GM23338 (cell line): ENCODE results near the gene ZNF165. TPM values are rescaled to one million over a fixed set of nuclear protein-coding genes. Genes with fewer than 3 reads are reported as not detected.

ENCODE experiments used
- ATAC-seq: fragments of 200-7000 bp; cut with Tn5 transposase; 3 replicates; pipeline ENCODE4 v1.9.1; 2020
- DNase-seq: peaks from one replicate; pipeline ENCODE4 v3.0.0-alpha.2; 2015; ENCODE audit warnings: low spot score
- H2AFZ ChIP-seq: fragments of 200-600 bp; sonication (generic); 2 replicates; pipeline ENCODE4 v1.8.0; 2016; ENCODE audit warnings: antibody characterized with exemption, mild to moderate bottlenecking, moderate library complexity
- H3F3A ChIP-seq: fragments of 200-600 bp; sonication (generic); replicated peaks from 2 replicates; pipeline ENCODE4 v1.8.0; 2017; ENCODE audit warnings: antibody characterized with exemption, mixed run types, low read depth
- H3K27ac ChIP-seq: fragments of 200-600 bp; sonication (generic); 2 replicates; pipeline ENCODE4 v1.6.1; 2016; ENCODE audit warnings: low read depth
- H3K27me3 ChIP-seq: fragments of 200-600 bp; sonication (generic); 2 replicates; pipeline ENCODE4 v1.8.0; 2016; ENCODE audit warnings: mild to moderate bottlenecking, mixed run types, moderate library complexity; ENCODE audit not compliant: insufficient read depth
- H3K36me3 ChIP-seq: fragments of 200-600 bp; sonication (generic); 2 replicates; pipeline ENCODE4 v1.8.0; 2016; ENCODE audit warnings: mild to moderate bottlenecking; ENCODE audit not compliant: insufficient read depth
- H3K4me1 ChIP-seq: fragments of 200-600 bp; sonication (generic); 2 replicates; pipeline ENCODE4 v1.8.0; 2016; ENCODE audit warnings: mild to moderate bottlenecking, moderate library complexity; ENCODE audit not compliant: insufficient read depth
- H3K4me2 ChIP-seq: fragments of 200-600 bp; sonication (generic); 2 replicates; pipeline ENCODE4 v1.7.1; 2017; ENCODE audit warnings: mixed run types
- H3K4me3 ChIP-seq: fragments of 200-600 bp; sonication (generic); 2 replicates; pipeline ENCODE4 v1.6.1; 2016; ENCODE audit warnings: mixed run types
- H3K79me2 ChIP-seq: fragments of 200-600 bp; sonication (generic); replicated peaks from 2 replicates; pipeline ENCODE4 v1.8.0; 2017; ENCODE audit warnings: mild to moderate bottlenecking; ENCODE audit not compliant: insufficient read depth
- H3K9me2 ChIP-seq: fragments of 200-600 bp; sonication (generic); 2 replicates; pipeline ENCODE4 v1.8.0; 2017; ENCODE audit not compliant: insufficient read depth
- H4K20me1 ChIP-seq: fragments of 200-600 bp; sonication (generic); replicated peaks from 2 replicates; pipeline ENCODE4 v1.8.0; 2017; ENCODE audit warnings: mild to moderate bottlenecking; ENCODE audit not compliant: insufficient read depth
- H3K27ac Mint-ChIP-seq: 2 replicates; pipeline ENCODE4 v1.8.0; 2020; ENCODE audit warnings: inconsistent platforms, mild to moderate bottlenecking, moderate library complexity, mixed read lengths
- H3K27me3 Mint-ChIP-seq: 3 replicates; pipeline ENCODE4 v1.8.0; 2022; ENCODE audit warnings: low read depth, mild to moderate bottlenecking, moderate library complexity, mixed read lengths, inconsistent platforms; ENCODE audit not compliant: insufficient read depth, poor library complexity
- H3K36me3 Mint-ChIP-seq: 3 replicates; pipeline ENCODE4 v1.8.0; 2021; ENCODE audit warnings: low read depth, mild to moderate bottlenecking, inconsistent platforms, moderate library complexity, mixed read lengths
- H3K4me1 Mint-ChIP-seq: 3 replicates; pipeline ENCODE4 v1.8.0; 2020; ENCODE audit warnings: mild to moderate bottlenecking, inconsistent platforms, mixed read lengths
- H3K4me3 Mint-ChIP-seq: 3 replicates; pipeline ENCODE4 v1.8.0; 2021; ENCODE audit warnings: moderate library complexity, mild to moderate bottlenecking, inconsistent platforms, mixed read lengths
- H3K9me3 Mint-ChIP-seq: 3 replicates; pipeline ENCODE4 v1.8.0; 2020; ENCODE audit warnings: moderate library complexity, mild to moderate bottlenecking, inconsistent platforms, mixed read lengths
- CREB1 ChIP-seq: fragments of 250-450 bp; sonication (Bioruptor Pico); IDR thresholded peaks from 2 replicates; pipeline ENCODE4 v1.5.0; 2020; ENCODE audit warnings: low read depth, mild to moderate bottlenecking, moderate library complexity
- CTCF ChIP-seq, 2 experiments: fragments of 200-600 bp in 1 of 2; sonication (generic) in 1 of 2; conservative IDR thresholded peaks; 2 replicates each; pipeline versions ENCODE4 v1.5.1 to v1.6.1; 2016 to 2017; ENCODE audit warnings: antibody characterized with exemption in 2 of 2, low read depth in 2 of 2, mild to moderate bottlenecking in 2 of 2, moderate library complexity in 1 of 2
- ETS1 ChIP-seq: IDR thresholded peaks from 2 replicates; pipeline ENCODE4 v1.6.1; 2016; ENCODE audit warnings: antibody characterized with exemption
- EZH2 ChIP-seq: fragments of 200-600 bp; sonication (generic); IDR thresholded peaks from one replicate; pipeline ENCODE4 v1.8.0; 2017; ENCODE audit warnings: antibody characterized with exemption, mild to moderate bottlenecking, low read depth; ENCODE audit not compliant: unreplicated experiment
- EZH2phosphoT487 ChIP-seq: fragments of 200-600 bp; sonication (generic); IDR thresholded peaks from one replicate; pipeline ENCODE4 v1.8.1; 2018; ENCODE audit warnings: antibody characterized with exemption; ENCODE audit not compliant: unreplicated experiment
- JUNB ChIP-seq: IDR thresholded peaks from one replicate; pipeline ENCODE4 v1.6.1; 2016; ENCODE audit warnings: antibody characterized with exemption; ENCODE audit not compliant: unreplicated experiment
- NANOG ChIP-seq: IDR thresholded peaks from 2 replicates; pipeline ENCODE4 v1.6.1; 2016; ENCODE audit warnings: antibody characterized with exemption, borderline replicate concordance
- POLR2AphosphoS5 ChIP-seq: IDR thresholded peaks from 2 replicates; pipeline ENCODE4 v1.6.1; 2016; ENCODE audit warnings: antibody characterized with exemption, low read depth
- STAT1 ChIP-seq: IDR thresholded peaks from one replicate; pipeline ENCODE4 v1.6.1; 2016; ENCODE audit warnings: antibody characterized with exemption; ENCODE audit not compliant: unreplicated experiment
- ZNF114 ChIP-seq: fragments of 250-450 bp; sonication (Bioruptor Pico); IDR thresholded peaks from 2 replicates; pipeline ENCODE4 v1.5.0; 2020; ENCODE audit warnings: mild to moderate bottlenecking, moderate library complexity
- polyA plus RNA-seq: library from polyadenylated mRNA; unstranded; fragments of >200 nt; fragmentation: Nextera tagmentation; extraction: Ambion mirVana; gene quantifications from 2 replicates; pipeline ENCODE4 v1.2.1, GENCODE V29; 2016
- total RNA-seq: library from RNA; depleted of rRNA; stranded (reverse); fragments of >200 nt; shearing (Covaris generic); gene quantifications from 2 replicates; pipeline ENCODE4 v1.2.3, GENCODE V29; 2014
- TF ChIP-seq, protein P1 (sequence below): IDR thresholded peaks from one replicate; pipeline ENCODE4 v1.6.1; 2018; ENCODE audit warnings: antibody characterized with exemption; ENCODE audit not compliant: unreplicated experiment

Gene ZNF165
- total and polyA plus RNA-seq, 2 experiments from 2014 or later = 5.5 to 8.9 TPM

DNA sequence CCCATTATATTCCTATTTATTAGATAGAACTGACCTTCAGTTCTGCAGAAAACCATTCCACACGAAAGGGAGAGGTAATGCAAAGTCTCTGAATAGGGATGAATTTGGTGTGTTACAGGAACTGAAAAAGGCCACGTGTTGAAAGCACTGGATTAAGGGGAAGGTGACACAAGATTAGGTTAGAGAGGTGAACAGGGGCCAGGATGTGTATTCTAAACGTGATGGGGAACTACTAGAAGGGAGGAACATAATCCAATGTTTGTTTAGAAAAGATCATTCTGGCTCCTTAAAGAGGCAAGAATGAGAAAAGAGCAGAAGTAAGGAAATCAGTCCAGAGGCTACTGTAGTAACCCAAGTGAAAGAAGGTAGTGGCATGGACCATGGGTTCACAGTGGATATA is 55.0 kb downstream of the ZNF165 start (continued):
- TF ChIP-seq, protein P1, sequence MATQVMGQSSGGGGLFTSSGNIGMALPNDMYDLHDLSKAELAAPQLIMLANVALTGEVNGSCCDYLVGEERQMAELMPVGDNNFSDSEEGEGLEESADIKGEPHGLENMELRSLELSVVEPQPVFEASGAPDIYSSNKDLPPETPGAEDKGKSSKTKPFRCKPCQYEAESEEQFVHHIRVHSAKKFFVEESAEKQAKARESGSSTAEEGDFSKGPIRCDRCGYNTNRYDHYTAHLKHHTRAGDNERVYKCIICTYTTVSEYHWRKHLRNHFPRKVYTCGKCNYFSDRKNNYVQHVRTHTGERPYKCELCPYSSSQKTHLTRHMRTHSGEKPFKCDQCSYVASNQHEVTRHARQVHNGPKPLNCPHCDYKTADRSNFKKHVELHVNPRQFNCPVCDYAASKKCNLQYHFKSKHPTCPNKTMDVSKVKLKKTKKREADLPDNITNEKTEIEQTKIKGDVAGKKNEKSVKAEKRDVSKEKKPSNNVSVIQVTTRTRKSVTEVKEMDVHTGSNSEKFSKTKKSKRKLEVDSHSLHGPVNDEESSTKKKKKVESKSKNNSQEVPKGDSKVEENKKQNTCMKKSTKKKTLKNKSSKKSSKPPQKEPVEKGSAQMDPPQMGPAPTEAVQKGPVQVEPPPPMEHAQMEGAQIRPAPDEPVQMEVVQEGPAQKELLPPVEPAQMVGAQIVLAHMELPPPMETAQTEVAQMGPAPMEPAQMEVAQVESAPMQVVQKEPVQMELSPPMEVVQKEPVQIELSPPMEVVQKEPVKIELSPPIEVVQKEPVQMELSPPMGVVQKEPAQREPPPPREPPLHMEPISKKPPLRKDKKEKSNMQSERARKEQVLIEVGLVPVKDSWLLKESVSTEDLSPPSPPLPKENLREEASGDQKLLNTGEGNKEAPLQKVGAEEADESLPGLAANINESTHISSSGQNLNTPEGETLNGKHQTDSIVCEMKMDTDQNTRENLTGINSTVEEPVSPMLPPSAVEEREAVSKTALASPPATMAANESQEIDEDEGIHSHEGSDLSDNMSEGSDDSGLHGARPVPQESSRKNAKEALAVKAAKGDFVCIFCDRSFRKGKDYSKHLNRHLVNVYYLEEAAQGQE = no peak
- TF ChIP-seq POLR2AphosphoS5 (no peak), EZH2 (no peak), EZH2phosphoT487 (no peak), STAT1 (no peak), CREB1 (CRISPR knock-in tag) (no peak), NANOG (no peak), JUNB (no peak), ZNF114 (CRISPR knock-in tag) (no peak), ETS1 (no peak), CTCF (conservative IDR thresholded peaks at IDR 0.05; ENCODE audit: low read depth in 2 of 2) (no peak)

DNA sequence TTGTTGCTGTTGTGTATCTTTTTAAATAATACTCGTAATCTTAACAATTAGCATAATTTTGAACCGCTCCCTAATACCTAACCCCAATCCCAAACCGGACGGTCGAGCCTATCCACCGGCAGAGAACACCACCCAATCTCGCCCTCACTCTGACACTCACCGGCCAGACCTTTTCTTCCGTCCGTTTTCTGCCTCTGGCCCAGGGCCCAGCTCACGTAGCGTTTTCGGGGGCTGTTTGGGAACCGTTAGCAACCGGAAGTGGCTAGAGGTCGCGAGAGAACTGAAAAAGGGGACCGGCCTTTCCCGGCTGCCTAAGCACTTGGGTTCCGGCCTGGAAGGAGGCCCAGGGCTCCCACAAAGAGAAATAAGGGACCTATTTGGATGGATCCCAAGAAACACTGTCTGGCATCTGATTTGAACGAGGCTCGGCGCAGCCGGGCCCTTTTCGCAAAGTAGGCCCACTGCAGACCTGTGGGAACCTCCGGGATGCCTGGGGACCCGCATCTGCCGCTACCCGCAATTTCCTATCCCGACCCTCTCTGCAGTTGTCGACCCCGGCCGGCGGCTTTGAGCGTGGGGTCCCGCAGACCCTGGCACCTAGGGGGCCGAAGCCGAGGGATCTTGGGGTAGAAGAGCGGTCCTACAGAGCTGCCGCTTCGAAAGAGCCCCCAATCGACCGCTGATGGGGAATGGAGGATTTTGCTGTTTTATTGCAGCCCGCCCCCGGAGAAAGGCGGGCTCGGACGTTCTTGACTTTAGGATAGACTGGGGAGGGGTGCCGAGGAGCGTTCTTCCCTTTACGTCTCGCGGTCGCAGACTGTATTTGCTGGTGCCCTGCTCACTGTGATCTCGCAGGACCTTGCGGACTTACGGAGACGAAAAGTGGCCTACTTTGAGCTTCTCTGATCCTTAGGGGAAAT is 56.5 kb downstream of the ZNF165 start:
- Histone ChIP-seq H3K27ac (peak overlapping the region; percentile 88), H3K4me3 (peak overlapping the region; percentile 86), H3F3A (no peaks in the 10 kb centered on the region), H3K79me2 (peaks cover 32% of the 10 kb centered on the region), H3K36me3 (no peaks in the 10 kb centered on the region), H4K20me1 (no peaks in the 10 kb centered on the region), H3K4me1 (peaks cover 12% of the 10 kb centered on the region), H2AFZ (peak overlapping the region; percentile 99), H3K9me2 (no peaks in the 10 kb centered on the region), H3K27me3 (peaks cover 26% of the 10 kb centered on the region), H3K4me2 (peak overlapping the region; percentile 98)
- ATAC-seq (peak; percentile 79), DNase-seq (peak; percentile 97)
- H3K27me3 Mint-ChIP-seq = peaks cover 14% of the 10 kb centered on the region
- H3K4me3 Mint-ChIP-seq = peak overlapping the region; percentile 96
- peak overlapping the region; percentile 88 for H3K27ac Mint-ChIP-seq
- H3K4me1 Mint-ChIP-seq = peaks cover 17% of the 10 kb centered on the region
- no peaks in the 10 kb centered on the region for H3K36me3 Mint-ChIP-seq
- no peaks in the 10 kb centered on the region for H3K9me3 Mint-ChIP-seq
- TF ChIP-seq EZH2phosphoT487 = no peak
- TF ChIP-seq CREB1 (CRISPR knock-in tag) = peak; percentile 76
- TF ChIP-seq JUNB = no peak
- peak; percentile 81 for TF ChIP-seq POLR2AphosphoS5
